MM.1S (cell line): Measurements from ENCODE around the gene C19orf44.

Source experiments
- DNase-seq: peaks from one replicate; pipeline ENCODE4 v3.0.0-alpha.2; 2015
- H2AFZ ChIP-seq: fragments of 300-600 bp; sonication (generic); 2 replicates; pipeline ENCODE4 v1.6.0; 2016; ENCODE audit warnings: antibody characterized with exemption, low read length
- H3F3A ChIP-seq: fragments of 300-600 bp; sonication (generic); 2 replicates; pipeline ENCODE4 v1.6.1; 2016; ENCODE audit warnings: mild to moderate bottlenecking, antibody characterized with exemption, low read length, moderate library complexity, mixed read lengths; ENCODE audit not compliant: insufficient read depth
- H3K27ac ChIP-seq: fragments of 300-600 bp; sonication (generic); 2 replicates; pipeline ENCODE4 v1.5.1; 2016; ENCODE audit warnings: mild to moderate bottlenecking, low read length
- H3K27me3 ChIP-seq: fragments of 300-600 bp; sonication (generic); replicated peaks from 2 replicates; pipeline ENCODE4 v1.6.0; 2016; ENCODE audit warnings: low read length; ENCODE audit not compliant: insufficient read depth
- H3K36me3 ChIP-seq: fragments of 300-600 bp; sonication (generic); replicated peaks from 2 replicates; pipeline ENCODE4 v1.6.1; 2016; ENCODE audit warnings: mild to moderate bottlenecking, low read length, mixed read lengths; ENCODE audit not compliant: insufficient read depth
- H3K4me1 ChIP-seq: fragments of 300-600 bp; sonication (generic); 2 replicates; pipeline ENCODE4 v1.6.1; 2016; ENCODE audit warnings: low read length, mixed read lengths
- H3K4me2 ChIP-seq: fragments of 300-600 bp; sonication (generic); 2 replicates; pipeline ENCODE4 v1.6.0; 2016; ENCODE audit warnings: low read depth, low read length
- H3K4me3 ChIP-seq: fragments of 300-600 bp; sonication (generic); 2 replicates; pipeline ENCODE4 v1.5.1; 2016; ENCODE audit warnings: low read length, mixed read lengths
- H3K79me2 ChIP-seq: fragments of 300-600 bp; sonication (generic); 2 replicates; pipeline ENCODE4 v1.6.1; 2016; ENCODE audit warnings: mixed run types, low read length, mixed read lengths
- H3K9ac ChIP-seq: fragments of 300-600 bp; sonication (generic); 2 replicates; pipeline ENCODE4 v1.6.1; 2016; ENCODE audit warnings: low read length, mixed read lengths
- H3K9me2 ChIP-seq: fragments of 300-600 bp; sonication (generic); replicated peaks from 2 replicates; pipeline ENCODE4 v1.6.1; 2016; ENCODE audit warnings: mild to moderate bottlenecking, low read length, mixed read lengths; ENCODE audit not compliant: insufficient read depth
- H3K9me3 ChIP-seq: fragments of 300-600 bp; sonication (generic); replicated peaks from 2 replicates; pipeline ENCODE4 v1.6.1; 2016; ENCODE audit warnings: mild to moderate bottlenecking, low read length, mixed read lengths; ENCODE audit not compliant: insufficient read depth
- H4K20me1 ChIP-seq: fragments of 300-600 bp; sonication (generic); 2 replicates; pipeline ENCODE4 v1.6.1; 2016; ENCODE audit warnings: mild to moderate bottlenecking, low read length, moderate library complexity, mixed read lengths; ENCODE audit not compliant: insufficient read depth
- CTCF ChIP-seq: fragments of 300-600 bp; sonication (generic); IDR thresholded peaks from 2 replicates; pipeline ENCODE4 v1.5.1; 2016; ENCODE audit warnings: antibody characterized with exemption, low read length, mixed read lengths
- EZH2 ChIP-seq: fragments of 300-600 bp; sonication (generic); optimal IDR thresholded peaks from 2 replicates; pipeline ENCODE3; 2017; ENCODE audit warnings: low read depth, mild to moderate bottlenecking, antibody characterized with exemption, low read length, mixed read lengths
- EZH2phosphoT487 ChIP-seq: fragments of 300-600 bp; sonication (generic); IDR thresholded peaks from 2 replicates; pipeline ENCODE4 v1.6.1; 2018; ENCODE audit warnings: antibody characterized with exemption, low read length

Gene C19orf44

GRCh38 chr19:16569609-16570320 lies 73.6 kb downstream of the C19orf44 start:
- no peaks in the 10 kb centered on the region for H3K9me2 ChIP-seq
- peaks cover 31% of the 10 kb centered on the region for H3K4me1 ChIP-seq
- H4K20me1 ChIP-seq: 0 out of 2 replicates have a peak, but pooled peaks cover 5% of the 10 kb centered on the region
- no peak for DNase-seq
- H2AFZ ChIP-seq: no peak overlapping the region
- H3K27ac ChIP-seq: no peak overlapping the region
- no peak overlapping the region for H3K4me2 ChIP-seq
- H3K9me3 ChIP-seq: no peaks in the 10 kb centered on the region
- H3K36me3 ChIP-seq: peaks cover 3% of the 10 kb centered on the region; the same call in 1 of the 2 replicates
- peaks cover 83% of the 10 kb centered on the region for H3K79me2 ChIP-seq
- TF ChIP-seq EZH2phosphoT487 (no peak), CTCF (no peak), EZH2 (no peak)
- H3K4me3 ChIP-seq: no peak overlapping the region
- no peak overlapping the region for H3K9ac ChIP-seq
- H3F3A ChIP-seq: peaks cover 35% of the 10 kb centered on the region
- H3K27me3 ChIP-seq: no peaks in the 10 kb centered on the region
